ENCODE measurements around the gene PROX2.

- TF ChIP-seq POLR2A (IDR thresholded peaks at IDR 0.05; ENCODE audit: extremely low read depth, insufficient read length): no peak
- no peak for TF ChIP-seq CTCF (IDR thresholded peaks at IDR 0.05; ENCODE audit: low read depth, low read length)
Observed at GRCh38 chr14:74871819-74872218, 4.1 kb downstream of the PROX2 start.

All from NB4 (cell line).